GM18858 (cell line): ENCODE data around the gene EMCN.
"Not testable (repeated sequence)": the region's sequence is repeated elsewhere in the genome, so short reads cannot be mapped to it uniquely, and the experiment has no call there.

Source experiments
- ATAC-seq: cut with Tn5 transposase; IDR thresholded peaks from one replicate; pipeline ENCODE4 v1.9.1; 2021; ENCODE audit not compliant: unreplicated experiment

EMCN gene, protein sequence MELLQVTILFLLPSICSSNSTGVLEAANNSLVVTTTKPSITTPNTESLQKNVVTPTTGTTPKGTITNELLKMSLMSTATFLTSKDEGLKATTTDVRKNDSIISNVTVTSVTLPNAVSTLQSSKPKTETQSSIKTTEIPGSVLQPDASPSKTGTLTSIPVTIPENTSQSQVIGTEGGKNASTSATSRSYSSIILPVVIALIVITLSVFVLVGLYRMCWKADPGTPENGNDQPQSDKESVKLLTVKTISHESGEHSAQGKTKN

DNA sequence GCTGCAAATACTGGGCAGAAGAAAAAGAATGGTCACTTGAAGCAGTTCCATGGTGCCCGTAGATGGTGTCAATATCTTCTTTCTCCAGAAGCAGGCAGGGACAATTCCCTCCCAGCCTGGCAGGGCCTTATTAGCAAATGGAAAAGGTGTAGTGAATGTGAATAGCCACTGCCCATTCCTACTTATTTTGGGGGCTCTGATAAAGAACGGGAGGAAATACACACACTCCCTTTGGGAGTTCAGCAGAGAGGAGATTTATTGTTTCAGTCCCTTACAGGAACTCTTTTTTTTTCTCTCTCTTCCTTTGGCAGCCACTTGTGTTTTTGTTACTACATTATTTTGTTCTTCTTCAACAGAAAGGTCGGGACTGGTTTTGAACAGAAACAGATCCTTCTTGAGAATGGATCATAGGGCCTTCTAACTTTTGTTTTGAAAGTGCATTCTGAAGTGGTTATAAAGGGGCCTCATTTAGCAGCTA, at the start of gene EMCN:
Gene EMCN, minus strand, starts transcription at position 159 of the 478 bp plus-strand sequence. Its CDS starts 108 bp downstream, at position 51.
- ATAC-seq = no peak

DNA sequence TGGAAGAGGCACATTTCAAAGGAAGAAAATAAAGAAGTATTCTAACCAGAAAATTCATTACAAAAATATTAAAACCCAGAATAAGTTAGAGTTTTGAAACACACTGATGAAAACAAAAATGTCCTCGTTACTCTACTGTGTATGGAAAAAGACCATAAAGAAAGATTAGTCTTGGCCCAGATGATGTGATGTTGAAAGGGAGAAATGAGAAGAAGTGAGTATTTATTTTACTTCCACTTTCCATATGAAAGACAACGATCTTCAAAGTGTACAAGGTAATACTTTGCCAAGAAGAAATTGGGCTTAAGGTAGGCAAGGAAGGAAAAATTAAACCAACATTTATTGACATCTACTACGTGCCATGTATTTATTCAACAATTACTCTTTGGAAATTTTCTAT, 48.6 kb upstream of the EMCN start:
- ATAC-seq = no peak

DNA sequence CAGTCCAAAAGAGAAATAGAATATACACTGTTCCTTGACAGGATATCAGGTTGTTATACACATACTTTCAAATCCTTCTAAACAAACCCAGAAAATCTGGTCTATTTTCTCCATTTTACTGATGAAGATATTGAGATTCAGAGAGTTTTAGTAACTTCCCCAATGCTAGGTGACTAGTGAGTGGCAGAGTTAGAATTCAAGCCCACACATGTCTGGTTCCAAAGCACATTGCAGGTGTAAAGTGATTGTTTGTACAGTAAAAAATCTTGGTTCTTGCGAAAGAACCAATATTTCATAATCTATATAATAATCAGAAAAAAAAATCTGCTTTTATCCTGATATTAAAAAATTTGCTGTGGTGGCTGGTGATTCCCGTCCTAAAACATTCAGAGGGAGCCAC, 39.5 kb upstream of the EMCN start:
- ATAC-seq = no peak

DNA sequence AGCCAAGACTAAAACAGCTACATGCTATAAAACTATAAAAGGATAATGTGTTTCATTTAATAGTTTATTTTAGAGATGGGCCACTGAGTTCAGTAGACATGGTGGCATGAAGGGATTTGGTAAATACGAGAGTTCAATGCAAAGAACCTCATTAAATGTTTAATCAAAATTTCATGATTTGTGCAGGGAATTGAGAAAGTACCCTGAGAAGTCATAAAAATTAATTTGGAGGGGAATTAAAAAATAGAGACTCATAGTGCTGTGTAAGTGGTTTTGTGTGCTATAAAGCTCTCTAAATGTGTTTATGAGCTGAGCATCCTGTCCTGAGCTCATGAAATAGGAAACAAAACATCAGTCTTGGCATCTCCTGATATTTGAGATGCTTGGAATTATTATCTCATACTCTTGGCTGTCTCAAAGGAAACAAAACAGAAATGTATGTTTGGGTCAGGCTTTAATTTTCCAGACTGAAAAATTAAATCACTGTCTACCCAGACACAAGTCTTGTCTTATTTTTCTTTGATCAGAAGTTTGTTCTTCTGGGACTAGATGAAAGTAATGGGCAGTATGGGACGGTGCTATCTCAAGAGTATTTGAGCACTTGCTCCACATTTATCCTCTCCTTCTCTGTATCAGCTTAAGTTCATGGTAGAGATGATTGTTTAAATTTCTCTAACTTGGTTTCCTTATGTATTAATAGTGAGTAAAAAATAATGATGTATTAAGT, 38.0 kb upstream of the EMCN start:
- ATAC-seq = no peak

DNA sequence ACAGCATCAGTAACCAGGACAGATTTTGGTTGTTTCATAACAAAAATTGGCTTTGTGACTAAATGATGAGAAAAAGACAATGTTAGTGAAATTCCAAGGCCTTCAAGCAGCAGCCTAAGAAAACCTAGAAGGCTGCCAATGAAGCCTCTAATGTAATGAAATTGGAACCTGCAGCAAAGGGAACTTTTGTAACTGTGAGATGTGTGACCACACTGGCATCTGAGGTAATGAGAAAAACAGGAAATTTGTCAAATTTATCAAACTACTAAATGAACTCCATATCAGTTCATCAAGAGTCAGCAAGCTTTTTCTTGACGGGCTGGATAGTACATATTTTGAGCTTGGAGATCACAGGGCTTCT, 30.4 kb upstream of the EMCN start:
- no peak for ATAC-seq

DNA sequence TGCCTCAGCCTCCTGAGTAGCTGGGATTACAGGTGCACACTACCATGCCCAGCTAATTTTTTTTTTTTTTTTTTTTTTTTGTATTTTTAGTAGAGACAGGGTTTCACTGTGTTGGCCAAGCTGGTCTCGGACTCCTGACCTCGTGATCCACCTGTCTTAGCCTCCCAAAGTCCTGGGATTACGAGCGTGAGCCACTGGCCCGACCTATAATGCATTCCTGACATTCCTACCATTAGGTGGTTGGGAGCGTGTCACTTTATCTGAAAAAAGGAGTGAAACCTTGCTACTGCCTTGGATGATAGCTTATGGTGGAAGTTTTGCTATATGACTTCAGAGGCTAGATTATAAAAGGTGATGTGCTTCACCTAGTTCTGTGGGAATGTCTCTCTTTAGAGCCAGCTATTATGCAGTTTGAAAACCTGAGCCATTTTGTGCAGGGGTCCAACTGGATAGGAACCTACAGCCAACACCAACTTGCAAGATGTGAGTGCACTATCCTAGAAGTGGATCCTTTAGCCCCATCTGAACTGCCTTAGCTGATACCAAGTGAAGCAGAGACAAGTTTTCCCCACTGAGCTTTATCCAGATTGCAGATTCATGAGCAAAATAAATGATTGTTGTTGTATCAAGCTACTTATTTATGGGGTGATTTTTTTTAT, 29.8 kb upstream of the EMCN start:
- no peak for ATAC-seq

DNA sequence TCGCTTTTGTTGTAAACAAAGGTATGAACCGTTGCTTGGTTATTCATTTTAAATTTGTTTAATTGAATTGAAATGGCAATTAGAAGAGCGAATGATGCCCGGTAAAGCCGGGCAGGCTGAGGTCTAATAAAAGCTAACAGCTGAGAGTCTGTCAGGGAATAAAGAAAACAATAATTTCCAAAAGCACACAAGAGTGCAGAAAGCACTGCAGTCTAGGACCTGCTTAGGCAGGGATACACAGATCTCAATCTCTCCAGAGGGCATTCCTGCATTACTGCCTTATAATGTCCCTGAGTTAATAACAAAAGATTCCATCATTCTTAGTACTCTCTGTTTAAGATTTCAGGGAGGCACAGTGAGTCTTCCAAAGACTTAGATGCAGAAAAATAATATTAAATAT, 27.6 kb upstream of the EMCN start:
- ATAC-seq = no peak

DNA sequence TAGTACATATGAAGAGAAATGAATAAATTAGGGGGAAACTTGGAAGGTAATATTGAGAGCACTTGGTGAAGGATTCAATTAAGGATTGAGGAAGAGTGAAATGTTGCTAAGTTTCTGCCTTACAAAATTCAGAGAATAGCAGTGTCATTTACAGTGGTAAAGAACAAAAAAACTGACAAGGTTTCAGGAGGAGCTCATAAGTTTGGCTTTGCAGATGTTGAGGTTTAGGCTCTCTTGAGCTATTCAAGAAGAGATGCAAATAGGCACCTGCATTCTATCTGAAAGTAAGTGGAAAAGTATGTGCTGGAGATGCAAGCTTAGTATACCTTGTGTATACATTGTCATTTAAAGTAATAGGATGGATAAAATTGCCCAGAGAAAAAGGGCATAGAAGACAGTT, 22.3 kb upstream of the EMCN start:
- no peak for ATAC-seq

DNA sequence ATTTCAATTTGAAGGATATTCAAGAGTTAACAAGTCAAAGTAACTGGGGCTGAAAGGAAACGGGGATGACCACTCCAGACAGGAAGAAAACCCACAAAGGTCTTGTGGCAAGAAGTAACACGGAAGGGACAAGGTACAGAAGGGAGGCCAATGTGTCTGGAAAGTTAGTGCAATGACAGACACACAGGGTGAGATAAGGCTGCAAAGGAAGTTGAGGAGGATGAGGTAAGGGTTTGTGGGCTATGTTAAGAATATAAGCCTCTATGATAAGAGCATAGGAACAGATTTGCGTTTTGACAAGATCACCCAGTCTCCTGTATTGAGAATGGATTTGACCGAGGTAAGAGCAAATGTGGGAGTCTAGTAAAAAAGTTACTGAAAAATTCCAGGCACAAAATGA, 21.9 kb upstream of the EMCN start:
- ATAC-seq = no peak

DNA sequence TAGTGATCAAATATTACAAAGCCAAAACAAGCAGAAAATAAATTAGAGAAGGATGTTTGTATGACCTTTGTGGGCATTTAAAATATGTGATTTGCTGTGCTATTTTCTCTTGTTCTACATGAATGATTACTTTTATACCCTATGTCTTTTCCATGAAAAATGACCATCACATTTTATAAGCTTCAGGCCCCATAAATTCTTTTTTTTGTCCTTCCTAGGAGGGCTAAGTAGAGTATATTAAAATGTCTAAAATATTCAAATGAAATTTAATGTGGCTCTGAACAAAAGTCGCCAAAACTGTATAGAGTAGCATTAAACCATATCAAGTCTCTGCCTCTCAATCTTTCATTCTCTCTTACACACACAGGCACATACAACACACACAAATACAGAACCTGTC, 15.9 kb upstream of the EMCN start:
- no peak for ATAC-seq

DNA sequence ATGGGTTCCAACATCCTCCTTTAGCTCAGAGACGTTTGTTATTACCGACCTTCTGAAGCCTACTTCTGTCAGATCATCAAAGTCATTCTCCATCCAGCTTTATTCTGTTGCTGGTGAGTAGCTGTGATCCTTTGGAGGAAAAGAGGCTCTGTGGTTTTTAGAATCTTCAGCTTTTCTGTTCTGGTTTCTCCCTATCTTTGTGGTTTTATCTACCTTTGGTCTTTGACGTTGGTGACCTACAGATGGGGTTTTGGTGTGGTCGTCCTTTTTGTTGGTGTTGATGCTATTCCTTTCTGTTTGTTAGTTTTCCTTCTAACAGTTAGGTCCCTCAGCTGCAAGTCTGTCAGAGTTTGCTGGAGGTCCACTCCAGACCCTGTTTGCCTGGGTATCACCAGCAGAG, 12.3 kb upstream of the EMCN start:
- not testable (repeated sequence) for ATAC-seq

DNA sequence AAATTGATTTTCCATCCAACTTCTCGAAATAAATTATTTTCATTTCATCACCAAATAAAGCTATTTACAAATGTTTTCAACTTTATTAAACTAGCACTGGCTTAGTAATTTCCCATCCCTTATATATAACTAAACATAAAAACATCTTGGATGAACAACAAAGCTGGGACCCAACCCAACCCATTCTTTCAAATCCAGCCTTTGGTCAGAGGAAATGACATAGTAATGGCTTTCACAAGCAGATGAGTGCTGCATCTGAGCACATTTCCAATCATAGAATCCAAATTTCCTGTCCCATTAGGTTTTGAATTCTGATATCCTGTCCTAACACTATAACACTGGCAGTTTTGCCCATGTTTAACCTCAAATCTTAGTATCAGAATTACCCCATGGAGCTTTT, 7.9 kb upstream of the EMCN start:
- no peak for ATAC-seq

DNA sequence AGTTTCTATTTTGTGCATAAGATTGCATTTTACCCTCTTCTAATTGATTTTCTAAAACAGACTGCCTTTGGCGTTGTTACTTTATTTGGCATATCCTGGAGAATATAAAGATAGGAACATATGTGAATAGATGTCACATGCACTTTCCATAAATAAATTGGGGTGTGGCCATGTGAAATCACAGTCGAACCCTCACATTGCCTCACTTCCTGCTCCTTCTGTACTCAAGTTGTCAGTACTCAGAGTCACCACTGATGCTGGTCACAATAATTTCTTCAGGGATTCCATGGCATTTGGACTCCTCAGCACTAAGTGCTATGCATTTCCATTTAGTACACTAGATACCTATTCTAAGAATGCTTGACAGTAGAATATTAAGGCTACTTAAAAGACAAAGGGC, 1.4 kb upstream of the EMCN start:
- ATAC-seq = no peak

DNA sequence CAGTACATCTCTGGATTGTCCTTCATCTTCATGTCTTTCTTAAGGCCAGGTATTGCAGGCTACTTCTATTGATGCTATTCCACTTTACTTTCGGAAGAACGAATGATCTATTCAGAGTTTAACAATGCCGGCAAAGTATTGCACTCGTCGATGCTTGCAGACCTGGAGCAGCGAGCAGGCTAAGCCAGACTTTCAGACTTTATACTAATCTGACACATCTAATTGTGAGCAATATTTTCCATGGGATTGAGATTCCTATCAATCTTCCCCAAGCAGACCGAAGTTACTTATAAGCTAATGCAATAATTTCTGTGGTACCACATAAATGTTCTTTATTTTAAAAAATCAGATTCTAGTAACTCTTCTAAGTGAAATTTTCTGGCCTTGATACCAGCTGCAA, 1.6 kb downstream of the EMCN start:
- ATAC-seq = no peak

DNA sequence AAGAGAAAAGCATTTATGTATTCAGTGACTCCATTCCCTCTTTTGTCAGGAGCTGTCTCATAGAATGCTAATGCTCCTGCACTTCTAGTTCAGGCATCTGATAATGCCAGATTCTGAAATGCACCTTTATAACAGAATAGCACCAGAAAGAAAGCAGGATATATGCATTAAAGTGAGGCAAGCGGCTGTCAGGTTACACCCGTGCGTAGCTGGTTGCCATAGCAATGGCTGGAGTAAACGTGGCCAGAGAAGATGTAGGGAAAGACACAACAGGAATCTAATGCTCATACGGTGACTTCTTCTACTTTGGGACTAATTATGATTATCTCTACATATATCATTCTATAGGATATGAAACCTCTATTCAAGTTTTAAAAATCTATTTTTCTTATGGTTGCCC, 5.9 kb downstream of the EMCN start:
- no peak for ATAC-seq

DNA sequence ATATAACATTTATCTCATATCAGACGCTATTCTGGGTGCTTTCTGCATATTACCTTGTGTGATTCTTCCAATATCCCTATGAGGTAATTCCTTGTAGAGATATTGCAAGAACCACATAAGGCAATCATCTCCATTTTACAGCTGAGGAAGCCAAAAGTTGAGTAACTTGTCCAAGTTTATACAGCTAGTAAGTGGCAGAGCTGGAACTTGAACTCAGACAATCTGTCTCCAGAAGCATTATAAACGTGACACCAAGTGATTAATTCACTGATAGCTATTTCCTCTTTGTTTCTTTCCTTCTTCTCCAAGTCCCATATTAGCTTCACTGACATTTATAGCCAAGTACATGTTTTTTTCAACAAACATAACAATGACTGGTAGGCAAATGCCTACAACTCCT, 7.3 kb downstream of the EMCN start:
- ATAC-seq = no peak

DNA sequence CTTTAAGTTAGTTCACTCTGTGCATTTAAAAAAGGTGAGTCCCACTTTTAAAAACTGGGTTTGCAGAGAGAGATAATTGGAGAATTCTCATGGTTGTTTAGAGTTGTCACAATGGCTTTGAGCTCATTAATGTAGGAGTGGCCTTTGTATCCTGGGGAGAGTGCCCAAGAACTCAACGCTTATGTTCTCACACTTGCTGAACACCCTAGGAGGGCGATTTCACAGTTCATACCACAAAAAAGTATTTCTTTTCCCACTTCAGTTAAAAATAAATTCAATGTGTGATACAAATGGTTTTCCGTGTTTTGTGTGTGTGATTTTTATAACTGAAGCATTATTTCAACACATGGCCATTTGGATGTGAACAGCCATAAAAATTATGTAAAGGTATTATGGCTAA, 8.4 kb downstream of the EMCN start:
- no peak for ATAC-seq

DNA sequence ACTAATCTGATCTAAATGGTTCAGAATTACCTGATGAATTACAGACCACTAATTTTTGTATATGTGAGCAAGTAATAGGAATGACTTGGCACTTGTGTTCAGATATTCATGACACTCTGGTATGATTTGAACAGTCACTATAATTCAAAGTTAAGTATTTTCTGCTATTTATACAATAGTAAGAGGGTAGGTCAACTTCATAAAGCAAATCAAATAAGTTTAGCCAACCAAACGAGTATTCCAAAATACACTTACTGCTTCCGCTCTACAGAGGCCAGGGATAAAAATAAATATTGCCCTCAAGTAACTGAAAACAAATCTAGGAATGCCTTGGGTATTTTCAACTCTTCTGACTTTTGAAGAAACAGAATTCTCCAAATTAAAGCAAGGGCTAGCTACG, 9.1 kb downstream of the EMCN start:
- ATAC-seq = no peak

DNA sequence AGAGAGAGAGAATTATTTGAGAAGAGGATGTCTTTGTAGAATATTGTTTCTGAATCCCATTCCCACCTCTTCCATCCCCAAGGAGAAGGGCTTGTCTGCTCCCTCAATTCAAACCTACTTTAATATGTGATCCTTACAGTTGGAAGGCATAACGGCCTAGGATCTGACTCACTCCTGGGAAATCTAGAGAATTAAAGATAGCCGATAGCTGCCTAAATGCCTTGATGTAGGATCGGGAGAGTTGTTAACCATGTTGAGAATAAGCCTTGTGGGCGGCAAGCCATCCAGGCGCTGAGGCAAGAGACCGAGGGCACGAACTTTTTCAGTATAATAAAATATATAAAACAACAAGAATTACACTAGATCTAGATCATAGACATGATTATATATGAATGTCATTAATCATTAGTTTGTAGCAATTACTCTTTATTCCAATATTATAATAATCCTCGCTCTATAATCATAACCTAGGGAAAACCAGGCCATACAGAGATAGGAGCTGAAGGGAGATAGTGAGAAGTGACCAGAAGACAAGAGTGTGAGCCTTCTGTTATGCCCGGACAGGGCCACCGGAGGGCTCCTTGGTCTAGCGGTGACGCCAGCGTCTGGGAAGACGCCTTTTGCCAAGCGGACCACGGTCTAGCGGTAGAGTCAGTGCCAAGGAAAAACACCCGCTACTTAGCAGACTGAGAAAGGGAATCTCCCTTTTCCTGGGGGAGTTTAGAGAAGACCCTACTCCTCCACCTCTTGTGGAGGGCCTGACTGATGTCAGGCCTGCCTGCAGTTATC, 13.5 kb downstream of the EMCN start:
- ATAC-seq = no peak

DNA sequence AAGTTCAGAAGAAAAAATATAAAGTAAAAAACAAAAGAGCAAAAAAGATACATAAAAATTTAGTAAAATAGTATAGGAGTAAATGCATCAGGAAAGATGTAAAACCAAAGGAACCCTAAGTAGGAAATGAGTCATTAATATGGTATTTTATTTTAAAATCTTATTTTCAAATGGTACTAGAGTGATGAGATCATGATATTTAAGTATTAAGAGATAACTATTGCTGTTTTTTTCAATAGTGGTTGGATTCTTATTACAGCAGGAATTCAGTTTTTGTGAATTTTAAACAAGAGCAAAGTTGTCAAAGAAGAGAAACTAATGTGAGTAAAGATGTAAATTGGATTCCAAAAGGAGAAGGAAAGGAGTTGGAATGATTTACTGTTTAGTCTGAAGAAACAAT, 20.0 kb downstream of the EMCN start:
- no peak for ATAC-seq

DNA sequence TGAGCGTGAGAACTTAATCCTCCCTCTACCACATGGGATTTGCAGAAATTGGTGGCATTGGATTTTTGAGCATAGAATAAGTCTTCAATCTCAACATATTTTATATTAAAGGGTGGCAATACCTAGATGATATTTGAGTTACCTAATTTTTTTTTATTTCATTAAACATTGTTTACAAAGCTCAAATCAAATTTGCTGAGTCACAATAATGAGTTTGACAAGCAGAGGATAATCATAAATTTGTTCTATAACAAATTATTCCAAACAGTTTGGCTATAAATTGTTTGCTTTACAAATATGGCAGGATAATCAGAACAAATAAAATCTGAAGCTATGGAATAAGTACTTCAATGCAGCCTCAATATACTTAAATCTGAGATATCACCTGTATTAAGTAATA, 22.7 kb downstream of the EMCN start:
- no peak for ATAC-seq

DNA sequence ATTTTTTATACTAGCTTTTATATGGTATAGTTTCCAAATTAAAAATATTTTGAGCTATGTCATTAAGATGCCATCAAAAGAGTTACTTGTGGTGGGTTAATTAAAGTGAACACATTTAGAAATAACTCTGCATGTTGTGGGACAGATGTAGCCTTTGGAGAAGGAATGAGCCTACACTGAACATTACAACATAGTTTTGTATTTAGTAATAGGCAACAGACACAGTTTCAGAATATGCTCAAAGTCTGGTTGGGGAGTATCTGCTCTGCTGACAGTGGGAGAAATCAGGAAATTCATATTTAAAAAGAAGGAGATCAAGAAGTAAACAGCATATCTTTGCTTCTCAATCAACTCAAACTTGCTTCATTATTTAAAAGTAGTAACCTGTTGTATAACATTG, 23.7 kb downstream of the EMCN start:
- ATAC-seq = no peak
